HG03039 (cell line): ENCODE measurements around the gene IPO9.

ENCODE experiments used
- ATAC-seq: cut with Tn5 transposase; IDR thresholded peaks from one replicate; pipeline ENCODE4 v1.9.1; 2021; ENCODE audit warnings: mild to moderate bottlenecking, moderate library complexity; ENCODE audit not compliant: unreplicated experiment

IPO9 gene

GRCh38 chr1:201828820-201829774 lies at the start of gene IPO9:
TSS of gene IPO9 (plus strand) at chr1:201829157. CDS start at chr1:201829210, 53 bp downstream.
- peak; percentile 82 for ATAC-seq

GRCh38 chr1:201779351-201779880 lies 49.5 kb upstream of the IPO9 start:
- no peak for ATAC-seq

- ATAC-seq = no peak
Observed at GRCh38 chr1:201780952-201781351, 48.0 kb upstream of the IPO9 start.

GRCh38 chr1:201781437-201781836 lies 47.5 kb upstream of the IPO9 start:
- ATAC-seq = no peak

- no peak for ATAC-seq
Observed at GRCh38 chr1:201782353-201782752, 46.6 kb upstream of the IPO9 start.

GRCh38 chr1:201783058-201783457 lies 45.9 kb upstream of the IPO9 start:
- ATAC-seq = no peak

- ATAC-seq = no peak
Observed at GRCh38 chr1:201783572-201783971, 45.4 kb upstream of the IPO9 start.

- no peak for ATAC-seq
Observed at GRCh38 chr1:201785291-201785690, 43.7 kb upstream of the IPO9 start.

- ATAC-seq = no peak
Observed at GRCh38 chr1:201786824-201787223, 42.1 kb upstream of the IPO9 start.

- ATAC-seq = no peak
Observed at GRCh38 chr1:201788296-201788695, 40.7 kb upstream of the IPO9 start.

GRCh38 chr1:201789245-201789644 lies 39.7 kb upstream of the IPO9 start:
- no peak for ATAC-seq

- no peak for ATAC-seq
Observed at GRCh38 chr1:201790261-201790660, 38.7 kb upstream of the IPO9 start.

GRCh38 chr1:201791051-201791778 lies 37.7 kb upstream of the IPO9 start:
- no peak for ATAC-seq

- ATAC-seq = no peak
Observed at GRCh38 chr1:201791779-201792173, 37.2 kb upstream of the IPO9 start.

GRCh38 chr1:201792534-201793305 lies 36.2 kb upstream of the IPO9 start:
- ATAC-seq = no peak

GRCh38 chr1:201793306-201793925 lies 35.5 kb upstream of the IPO9 start:
- no peak for ATAC-seq

GRCh38 chr1:201795066-201795465 lies 33.9 kb upstream of the IPO9 start:
- no peak for ATAC-seq

- ATAC-seq = no peak
Observed at GRCh38 chr1:201800246-201800645, 28.7 kb upstream of the IPO9 start.

- no peak for ATAC-seq
Observed at GRCh38 chr1:201806801-201807200, 22.2 kb upstream of the IPO9 start.

- ATAC-seq = no peak
Observed at GRCh38 chr1:201807958-201808632, 20.9 kb upstream of the IPO9 start.
